Ureter (tissue), 1 donor: Measurements from ENCODE around the gene UGT2B15. TPM values are rescaled to one million over a fixed set of nuclear protein-coding genes. Genes with fewer than 3 reads are reported as not detected.
"Not testable (repeated sequence)": the region's sequence is repeated elsewhere in the genome, so short reads cannot be mapped to it uniquely, and the experiment has no call there.

ENCODE experiments used
- DNase-seq: peaks from one replicate; pipeline ENCODE4 v3.0.0-alpha.2; 2020; ENCODE audit warnings: low spot score
- total RNA-seq: library from RNA; stranded (reverse); gene quantifications from one replicate; pipeline ENCODE4 v1.2.4, GENCODE V29; 2023
- donor health status: DM: yes; HTN: yes; CAD: no.

The UGT2B15 gene
- total RNA-seq = 0.47 TPM

- DNase-seq = not testable (repeated sequence)
These were observed at the start of gene UGT2B15 for GRCh38 chr4:68670479-68670939. TSS of gene UGT2B15 (minus strand) at chr4:68670652. CDS start at chr4:68670618, 34 bp downstream.

- no peak for DNase-seq
These were observed 48.6 kb upstream of the UGT2B15 start for GRCh38 chr4:68719075-68719473.

- no peak for DNase-seq
These were observed 48.1 kb upstream of the UGT2B15 start for GRCh38 chr4:68718447-68719074.

GRCh38 chr4:68717999-68718398 lies 47.5 kb upstream of the UGT2B15 start:
- DNase-seq = no peak

GRCh38 chr4:68714400-68714799 lies 43.9 kb upstream of the UGT2B15 start:
- DNase-seq = no peak

- no peak for DNase-seq
These were observed 41.8 kb upstream of the UGT2B15 start for GRCh38 chr4:68712207-68712606.

- DNase-seq = no peak
These were observed 38.1 kb upstream of the UGT2B15 start for GRCh38 chr4:68708566-68708965.

GRCh38 chr4:68703168-68703567 lies 32.7 kb upstream of the UGT2B15 start:
- DNase-seq = not testable (repeated sequence)

- DNase-seq = no peak
These were observed 29.7 kb upstream of the UGT2B15 start for GRCh38 chr4:68700152-68700551.

GRCh38 chr4:68693325-68694075 lies 23.0 kb upstream of the UGT2B15 start:
- no peak for DNase-seq

- DNase-seq = no peak
These were observed 20.7 kb upstream of the UGT2B15 start for GRCh38 chr4:68691186-68691585.

GRCh38 chr4:68683034-68683433 lies 12.6 kb upstream of the UGT2B15 start:
- no peak for DNase-seq

GRCh38 chr4:68681298-68681697 lies 10.8 kb upstream of the UGT2B15 start:
- not testable (repeated sequence) for DNase-seq

GRCh38 chr4:68673143-68673542 lies 2.7 kb upstream of the UGT2B15 start:
- no peak for DNase-seq

GRCh38 chr4:68671217-68671616 lies 765 bp upstream of the UGT2B15 start:
- not testable (repeated sequence) for DNase-seq

GRCh38 chr4:68668537-68669163 lies 1.8 kb downstream of the UGT2B15 start:
- DNase-seq = not testable (repeated sequence)

- not testable (repeated sequence) for DNase-seq
These were observed 2.9 kb downstream of the UGT2B15 start for GRCh38 chr4:68667551-68667950.

- DNase-seq = not testable (repeated sequence)
These were observed 5.7 kb downstream of the UGT2B15 start for GRCh38 chr4:68664721-68665120.

GRCh38 chr4:68662836-68663574 lies 7.4 kb downstream of the UGT2B15 start:
- not testable (repeated sequence) for DNase-seq

- DNase-seq = no peak
These were observed 11.8 kb downstream of the UGT2B15 start for GRCh38 chr4:68658672-68659071.

GRCh38 chr4:68657022-68657594 lies 13.3 kb downstream of the UGT2B15 start:
- not testable (repeated sequence) for DNase-seq
